GM18502 (cell line): ENCODE measurements around the gene SCRN2.

Experiments used
- ATAC-seq: cut with Tn5 transposase; IDR thresholded peaks from one replicate; pipeline ENCODE4 v1.9.1; 2021; ENCODE audit warnings: mild to moderate bottlenecking; ENCODE audit not compliant: unreplicated experiment, poor library complexity

SCRN2 gene

GRCh38 chr17:47822785-47823184 lies 18.3 kb downstream of the SCRN2 start:
- no peak for ATAC-seq

DNA sequence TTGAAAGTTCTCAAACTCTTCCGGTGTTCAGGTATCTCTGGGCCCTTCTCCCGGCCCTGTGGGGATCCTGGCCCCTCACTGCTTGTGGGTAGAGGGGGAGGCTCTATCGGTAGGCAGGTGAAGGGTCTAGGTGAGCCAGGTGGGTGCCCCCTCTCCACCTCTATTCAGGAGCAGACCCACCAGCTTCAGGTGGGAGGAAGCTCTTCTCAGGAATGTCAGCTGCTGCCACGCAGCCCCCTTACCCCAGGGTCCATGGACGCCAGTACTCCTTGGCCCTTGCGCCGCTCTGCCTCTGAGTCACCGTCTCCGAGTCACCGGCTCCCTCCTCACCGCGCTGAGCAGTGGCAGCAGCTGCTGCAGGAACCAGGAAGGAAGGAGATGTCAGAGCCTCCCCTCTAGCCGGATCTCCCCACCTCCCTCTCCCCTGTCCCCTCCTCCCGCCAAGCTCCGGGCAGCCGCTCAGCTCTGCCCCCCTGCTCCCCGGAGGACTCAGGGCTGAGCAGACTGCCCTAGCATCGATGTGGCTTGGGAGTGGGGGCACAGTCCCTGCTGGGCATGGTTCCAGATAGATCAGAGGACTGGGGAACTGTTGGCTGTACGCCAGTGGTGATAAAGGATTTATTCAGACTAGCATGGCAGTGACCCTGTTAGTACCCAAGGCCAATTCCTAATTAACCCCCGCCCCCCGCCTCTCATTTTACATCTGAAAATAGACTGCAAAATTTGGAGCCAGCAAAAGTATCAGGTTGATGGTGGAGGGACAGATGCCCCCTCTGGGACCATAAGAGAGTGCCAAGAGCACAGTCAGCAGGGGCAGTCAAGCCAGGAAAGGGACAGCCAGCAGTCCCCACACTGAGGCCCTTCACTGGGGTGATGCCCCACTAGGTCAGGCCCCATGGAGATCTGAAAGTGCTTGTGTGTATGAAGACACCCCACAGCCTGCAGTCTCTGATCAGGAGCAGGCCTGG lies 19.4 kb downstream of the SCRN2 start, which contains the start of gene OSBPL7:
Gene OSBPL7 (minus strand): TSS at position 371 of the 968 bp plus-strand sequence. CDS start 1,516 bp downstream, outside the sequence.
- peak; percentile 81 for ATAC-seq

GRCh38 chr17:47821031-47821423 lies 20.0 kb downstream of the SCRN2 start:
- ATAC-seq = peak; percentile 12

DNA sequence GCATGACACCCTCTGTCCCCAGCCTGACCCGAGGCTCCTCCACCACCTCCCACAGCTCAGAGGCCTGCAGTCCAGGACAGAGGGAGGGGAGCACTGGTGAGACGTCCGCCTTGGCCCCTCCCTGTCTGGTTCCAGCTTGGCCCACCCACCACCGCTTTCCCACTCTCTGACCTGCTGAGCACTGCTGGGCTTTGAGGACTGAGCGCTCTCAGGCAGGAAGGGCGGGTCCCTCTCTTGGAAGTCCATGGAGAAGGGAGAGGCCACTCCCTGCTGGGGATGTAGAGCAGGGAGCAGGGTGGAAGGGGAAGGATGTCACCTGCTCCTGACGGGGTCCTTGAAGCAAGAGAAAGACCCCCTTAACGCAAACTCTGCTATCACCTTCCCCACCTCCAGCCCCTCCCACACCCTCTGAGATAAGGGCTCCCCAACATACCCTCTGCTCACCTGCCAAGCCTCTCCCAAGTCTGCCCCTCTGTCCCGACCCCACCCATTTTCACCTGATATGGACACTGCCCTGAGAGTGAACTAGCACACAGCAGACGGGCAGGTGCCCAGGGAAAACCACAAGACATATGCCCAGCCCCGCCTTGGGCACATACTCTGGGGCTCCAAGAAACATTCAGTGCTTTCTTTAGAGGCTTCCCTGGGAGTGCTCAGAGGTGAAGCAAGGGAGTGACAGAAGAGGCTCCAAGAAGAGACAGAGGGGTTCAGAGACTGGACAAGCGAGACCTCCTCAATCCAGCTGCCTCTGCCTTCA lies 20.9 kb downstream of the SCRN2 start:
- ATAC-seq = no peak

DNA sequence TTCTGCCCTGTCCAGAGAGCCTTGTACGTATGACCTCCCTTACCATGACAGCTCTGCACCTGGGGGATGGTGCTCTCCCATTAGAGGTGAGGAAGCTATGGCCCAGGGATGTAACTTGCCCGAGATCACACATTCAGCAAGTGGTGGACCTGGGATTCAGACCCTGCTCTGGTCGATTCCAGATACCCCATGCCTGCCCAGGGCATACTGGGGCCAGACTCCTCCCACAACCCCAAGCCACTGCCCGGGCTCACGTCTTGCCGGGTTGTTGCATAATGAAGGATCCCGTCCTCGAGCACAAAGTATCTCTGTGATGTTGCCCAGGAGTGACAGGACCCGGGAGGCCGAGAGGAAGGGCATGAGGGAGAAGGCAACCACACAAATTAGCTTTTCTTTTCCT lies 21.6 kb downstream of the SCRN2 start:
- ATAC-seq = no peak

DNA sequence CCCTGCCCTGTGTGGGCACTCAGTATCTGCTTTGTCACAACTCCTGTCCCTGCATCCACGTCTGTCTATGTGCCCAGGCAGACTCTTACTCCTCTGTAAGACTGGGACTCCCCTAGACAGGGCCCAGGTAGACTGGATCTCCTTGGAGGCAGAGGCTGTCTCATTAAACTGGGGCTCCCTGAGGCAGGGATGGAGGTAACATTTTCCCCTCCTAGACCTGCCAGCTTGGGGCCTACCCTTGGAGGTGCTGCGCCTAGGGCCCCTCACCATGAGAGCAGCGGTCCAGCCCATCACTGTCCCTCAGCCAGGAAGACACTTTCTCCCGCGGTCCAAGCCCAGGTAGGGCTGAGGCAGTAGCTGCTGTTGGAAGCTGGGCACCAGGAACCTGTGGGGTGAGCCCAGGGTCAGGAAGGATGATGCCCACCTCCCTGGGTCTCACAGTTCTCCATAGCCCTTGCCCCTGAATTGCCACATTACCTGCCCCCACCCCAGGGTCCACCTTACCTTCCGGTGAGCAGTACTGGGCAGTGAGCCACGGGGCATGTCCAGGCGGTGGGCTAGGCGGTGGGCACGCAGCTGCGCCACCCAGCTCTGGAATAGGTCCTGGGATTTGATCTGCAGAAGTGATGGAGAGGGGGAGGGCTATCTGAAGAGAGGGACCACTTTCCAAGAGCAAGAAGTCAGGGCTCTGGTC lies 22.9 kb downstream of the SCRN2 start:
- ATAC-seq = no peak

DNA sequence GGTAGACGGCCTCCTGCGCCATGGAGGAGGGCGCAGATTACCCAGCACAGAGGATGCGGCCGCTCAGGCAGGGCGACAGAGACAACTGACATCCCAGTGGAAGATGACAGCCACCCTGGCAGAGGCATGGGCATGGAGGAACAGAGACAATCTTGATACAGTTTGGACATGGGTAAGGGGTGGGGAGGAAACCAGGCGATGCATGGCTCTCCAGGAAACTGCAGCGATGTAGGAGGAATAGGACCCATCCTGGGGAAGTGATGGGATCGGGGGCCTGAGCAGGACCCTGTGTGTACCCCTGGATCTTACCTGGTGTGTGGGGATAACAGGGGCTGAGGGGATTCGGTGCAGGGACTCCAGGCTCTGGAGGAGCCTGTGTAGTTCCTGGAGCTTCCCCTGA lies 24.1 kb downstream of the SCRN2 start:
- ATAC-seq = no peak

- ATAC-seq = no peak
Observed at GRCh38 chr17:47816111-47816735, 24.9 kb downstream of the SCRN2 start.

DNA sequence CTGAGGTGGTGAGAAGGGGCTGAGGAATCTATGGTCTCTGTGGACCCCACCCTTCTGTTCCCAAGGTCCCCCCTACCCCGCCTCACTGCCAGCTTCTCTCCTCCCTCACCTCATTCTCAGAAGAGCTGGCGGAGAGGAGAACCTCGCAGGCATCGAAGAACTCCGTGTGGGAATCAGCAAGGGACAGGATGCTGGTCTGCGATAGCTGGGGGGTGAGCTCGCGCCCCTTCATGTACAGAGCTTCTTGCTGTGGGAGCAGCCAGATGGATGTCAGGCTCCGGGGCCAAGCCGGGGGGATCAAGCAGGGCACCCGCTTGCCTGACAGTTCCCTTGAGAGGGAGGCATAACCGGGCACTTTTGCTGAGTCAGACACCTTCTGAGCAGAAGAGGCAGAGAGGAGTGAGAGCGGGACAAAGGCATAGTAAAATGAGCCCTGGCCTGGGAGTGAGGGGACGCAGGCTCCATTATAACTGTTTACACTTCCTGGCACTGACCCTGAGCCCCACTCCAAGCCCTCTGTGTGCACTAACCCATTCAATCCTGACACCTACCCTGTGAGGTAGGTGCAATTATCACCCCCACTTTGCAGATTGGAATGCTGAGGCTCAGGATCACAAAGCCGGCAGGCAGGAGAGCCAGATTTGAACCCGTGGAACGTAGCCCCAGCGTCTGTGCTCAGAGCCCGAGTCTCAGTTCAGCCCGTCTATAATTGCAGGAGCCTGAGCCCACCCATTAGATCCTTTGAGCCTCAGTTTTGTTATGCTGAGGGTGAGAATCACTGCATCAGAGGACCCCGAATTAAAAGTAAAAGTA lies 25.8 kb downstream of the SCRN2 start:
- ATAC-seq = no peak

GRCh38 chr17:47813512-47814031 lies 27.5 kb downstream of the SCRN2 start:
- ATAC-seq = no peak

GRCh38 chr17:47813077-47813476 lies 28.0 kb downstream of the SCRN2 start:
- ATAC-seq = no peak

DNA sequence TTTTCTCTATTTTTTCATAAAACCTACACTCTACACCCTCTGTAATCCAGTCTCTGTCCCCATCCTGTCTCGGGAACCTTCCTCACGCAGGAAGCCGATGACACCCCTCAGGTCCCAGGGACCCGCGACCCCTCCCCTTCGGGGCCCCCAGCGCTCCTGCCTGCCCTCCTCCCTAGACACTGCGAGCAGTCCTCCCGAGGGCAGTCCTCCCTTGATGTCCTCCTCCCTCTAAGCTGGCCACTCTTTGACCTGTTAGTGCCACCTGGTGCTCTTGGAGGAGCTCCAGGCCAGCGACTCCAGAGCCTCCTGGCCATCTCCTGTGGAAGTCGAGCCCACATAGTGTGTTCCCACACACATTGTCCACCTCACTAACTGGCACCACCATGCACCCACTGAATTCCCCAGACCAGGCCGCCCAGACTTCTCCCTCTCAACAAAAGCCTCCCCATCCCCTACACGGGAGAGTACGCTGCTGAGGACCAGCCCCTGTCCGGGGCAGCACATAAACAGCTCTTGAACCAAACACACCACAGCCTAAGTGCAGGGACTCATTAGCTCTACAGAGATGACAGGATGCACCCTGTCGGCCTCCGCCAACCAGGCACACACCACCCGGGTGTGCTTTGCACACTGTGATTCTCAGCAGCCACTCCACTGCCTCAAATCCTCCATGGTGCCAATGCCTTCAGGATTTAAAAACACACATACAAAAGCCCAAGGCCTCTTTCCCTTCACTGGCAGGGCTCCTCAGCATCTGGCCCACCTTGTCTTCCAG lies 28.7 kb downstream of the SCRN2 start:
- no peak for ATAC-seq

- no peak for ATAC-seq
Observed at GRCh38 chr17:47811709-47812108, 29.4 kb downstream of the SCRN2 start.

DNA sequence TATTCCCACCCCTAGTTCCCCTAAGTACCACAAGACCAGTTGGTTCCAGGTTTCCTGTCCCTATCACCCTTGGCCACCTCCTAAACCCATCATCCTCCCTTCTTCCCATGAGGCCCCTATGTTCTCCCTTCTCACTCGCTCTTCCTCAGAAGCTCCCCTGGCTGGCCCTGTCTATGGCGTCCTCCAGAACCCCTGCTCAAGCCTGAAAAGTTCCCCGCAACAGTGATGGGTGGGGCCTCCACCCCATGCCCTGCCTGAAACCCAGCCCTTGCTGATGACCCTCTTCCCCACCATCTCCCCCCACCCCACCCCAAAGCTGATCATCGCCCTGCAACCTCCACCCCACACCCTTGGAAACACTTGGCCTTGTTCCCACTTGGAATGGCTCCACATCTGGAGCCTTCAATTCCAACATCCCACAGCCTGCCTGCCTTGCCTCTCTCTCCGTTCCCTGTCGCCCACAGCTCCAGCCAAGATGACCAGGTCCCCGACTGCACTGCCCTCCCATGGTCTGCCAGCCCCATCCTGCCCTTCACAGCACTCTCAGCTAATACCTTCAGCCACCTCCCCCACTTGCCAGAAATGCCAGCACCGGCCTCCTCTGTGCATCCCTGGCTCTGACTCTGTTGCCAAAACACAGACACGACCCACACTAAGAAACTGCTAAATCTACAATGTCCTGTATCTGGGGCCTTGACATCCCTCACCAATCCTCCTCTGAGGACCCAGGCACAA lies 30.0 kb downstream of the SCRN2 start:
- ATAC-seq = no peak

DNA sequence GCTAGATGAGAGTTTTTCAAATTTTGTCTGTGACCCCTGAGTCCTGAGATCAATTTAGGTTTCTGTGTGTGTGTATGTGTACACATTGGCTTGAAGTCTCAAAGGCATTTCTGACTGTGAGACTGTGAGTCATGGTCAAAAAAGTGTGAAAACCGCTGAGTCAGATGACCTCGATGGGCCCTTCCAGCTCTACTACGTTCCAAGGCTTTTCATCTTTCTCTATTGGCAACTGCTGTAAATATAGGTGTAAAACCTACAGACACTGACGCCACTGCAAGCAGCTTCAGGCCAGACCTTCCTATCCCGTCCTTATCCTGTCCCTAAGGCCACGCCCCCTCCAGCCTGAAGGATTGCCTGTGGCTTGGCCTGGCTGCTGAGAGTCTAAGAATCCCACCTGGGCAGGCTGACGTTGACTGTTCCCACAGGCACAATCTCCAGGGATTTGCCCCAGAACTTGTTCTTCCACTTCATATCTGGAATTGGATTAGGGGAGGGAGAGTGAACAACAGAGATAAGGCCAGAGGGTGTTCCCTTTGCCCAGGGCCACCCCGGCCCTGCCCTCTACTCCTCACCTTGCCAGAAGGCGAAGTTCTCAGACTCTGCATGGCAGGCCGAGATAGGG lies 30.8 kb downstream of the SCRN2 start:
- no peak for ATAC-seq

- ATAC-seq = no peak
Observed at GRCh38 chr17:47808830-47809480, 32.1 kb downstream of the SCRN2 start.
